ENCODE results near the gene SFTPA2. TPM values are rescaled to one million over a fixed set of nuclear protein-coding genes. Genes with fewer than 3 reads are reported as not detected.
"Not testable (repeated sequence)": the region's sequence is repeated elsewhere in the genome, so short reads cannot be mapped to it uniquely, and the experiment has no call there.

SFTPA2 gene
- total and polyA plus RNA-seq, 2 donors from 2014 or later, result 0.13 TPM; not detected in 1

DNA sequence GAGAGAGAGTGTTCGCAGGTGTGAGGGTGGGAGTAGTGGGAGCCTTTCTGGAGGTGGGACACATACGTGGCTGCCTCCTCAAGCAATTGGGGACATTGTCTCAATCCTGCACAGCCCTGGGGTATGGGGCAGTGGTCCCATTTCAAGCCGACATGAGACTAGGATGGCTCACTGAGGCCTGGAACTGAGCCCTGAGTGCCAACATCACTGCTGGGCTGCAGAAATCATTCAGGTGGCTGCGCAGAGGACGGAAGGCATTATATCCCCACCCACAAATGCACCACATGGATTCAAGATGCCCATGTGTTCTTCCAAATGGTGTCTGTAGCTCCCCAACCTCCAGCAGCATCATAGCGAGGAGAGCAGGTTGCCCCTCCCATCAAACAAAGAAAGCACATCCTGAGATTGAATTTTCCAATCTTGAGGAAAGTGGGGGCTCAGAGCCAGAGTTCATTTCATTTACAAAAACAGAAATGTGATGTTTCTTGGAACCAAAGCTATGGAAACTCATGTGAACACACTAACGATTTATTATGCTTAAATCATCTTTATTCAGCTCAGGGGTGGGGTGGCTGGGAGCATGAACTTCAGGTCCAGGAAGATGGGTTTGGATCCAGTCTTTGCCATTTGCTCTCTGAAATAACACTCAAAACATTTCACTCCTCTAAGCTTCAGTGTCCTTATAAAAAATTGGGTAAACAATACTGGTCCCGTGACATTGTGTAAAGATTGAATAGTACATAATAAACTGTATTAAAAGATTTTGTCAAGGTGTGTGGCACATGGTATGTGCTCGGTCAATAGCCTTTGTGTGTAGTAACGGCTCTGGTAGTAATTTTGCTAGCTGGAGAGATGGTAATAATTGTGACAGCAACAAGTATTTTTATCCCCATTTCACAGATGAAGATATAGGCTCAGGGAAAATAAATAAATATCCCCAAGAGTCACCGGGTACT, 4.6 kb downstream of the SFTPA2 start:
- no peak overlapping the region for H3K27ac ChIP-seq (ENCODE audit: low read depth in 2 of 2, low read length in 2 of 2)
- H3K27me3 ChIP-seq (ENCODE audit: control insufficient read depth, insufficient read depth, low read length), result no peaks in the 10 kb centered on the region
- H3K36me3 ChIP-seq (ENCODE audit: control insufficient read depth in 2 of 3, insufficient read depth in 3 of 3, low read length in 3 of 3), result no peaks in the 10 kb centered on the region
- DNase-seq, result no peak
- intact Hi-C loops (cut with DNase I), result no loop called here
- TF ChIP-seq, protein P1, sequence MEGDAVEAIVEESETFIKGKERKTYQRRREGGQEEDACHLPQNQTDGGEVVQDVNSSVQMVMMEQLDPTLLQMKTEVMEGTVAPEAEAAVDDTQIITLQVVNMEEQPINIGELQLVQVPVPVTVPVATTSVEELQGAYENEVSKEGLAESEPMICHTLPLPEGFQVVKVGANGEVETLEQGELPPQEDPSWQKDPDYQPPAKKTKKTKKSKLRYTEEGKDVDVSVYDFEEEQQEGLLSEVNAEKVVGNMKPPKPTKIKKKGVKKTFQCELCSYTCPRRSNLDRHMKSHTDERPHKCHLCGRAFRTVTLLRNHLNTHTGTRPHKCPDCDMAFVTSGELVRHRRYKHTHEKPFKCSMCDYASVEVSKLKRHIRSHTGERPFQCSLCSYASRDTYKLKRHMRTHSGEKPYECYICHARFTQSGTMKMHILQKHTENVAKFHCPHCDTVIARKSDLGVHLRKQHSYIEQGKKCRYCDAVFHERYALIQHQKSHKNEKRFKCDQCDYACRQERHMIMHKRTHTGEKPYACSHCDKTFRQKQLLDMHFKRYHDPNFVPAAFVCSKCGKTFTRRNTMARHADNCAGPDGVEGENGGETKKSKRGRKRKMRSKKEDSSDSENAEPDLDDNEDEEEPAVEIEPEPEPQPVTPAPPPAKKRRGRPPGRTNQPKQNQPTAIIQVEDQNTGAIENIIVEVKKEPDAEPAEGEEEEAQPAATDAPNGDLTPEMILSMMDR (IDR thresholded peaks at IDR 0.05; ENCODE audit: borderline replicate concordance, extremely low read depth, insufficient read depth), result no peak
- H3K9me3 ChIP-seq (ENCODE audit: control insufficient read depth in 2 of 3, insufficient read depth in 1 of 3, low read length in 3 of 3), result no peaks in the 10 kb centered on the region
- FAIRE-seq, result no peak
- no peak overlapping the region for H3K9ac ChIP-seq (ENCODE audit: low read length in 3 of 3)
- no peak overlapping the region for H3K4me3 ChIP-seq (ENCODE audit: low read length in 3 of 3)
- no peaks in the 10 kb centered on the region for H3K4me1 ChIP-seq (ENCODE audit: control insufficient read depth in 2 of 3, insufficient read depth in 2 of 3, low read depth in 1 of 3, low read length in 3 of 3)

- no peaks in the 10 kb centered on the region for H3K9me3 ChIP-seq (ENCODE audit: control insufficient read depth in 2 of 3, insufficient read depth in 1 of 3, low read length in 3 of 3)
- H3K36me3 ChIP-seq (ENCODE audit: control insufficient read depth in 2 of 3, insufficient read depth in 3 of 3, low read length in 3 of 3), result no peaks in the 10 kb centered on the region
- no peak overlapping the region for H3K9ac ChIP-seq (ENCODE audit: low read length in 3 of 3)
- H3K4me1 ChIP-seq (ENCODE audit: control insufficient read depth in 2 of 3, insufficient read depth in 2 of 3, low read depth in 1 of 3, low read length in 3 of 3), result no peaks in the 10 kb centered on the region
- FAIRE-seq, result no peak
- H3K27ac ChIP-seq (ENCODE audit: low read depth in 2 of 2, low read length in 2 of 2), result no peak overlapping the region
- TF ChIP-seq, protein P1 (IDR thresholded peaks at IDR 0.05; ENCODE audit: borderline replicate concordance, extremely low read depth, insufficient read depth), result no peak
- intact Hi-C loops (cut with DNase I), result no loop called here
- DNase-seq, result no peak
- no peak overlapping the region for H3K4me3 ChIP-seq (ENCODE audit: low read length in 3 of 3)
- H3K27me3 ChIP-seq (ENCODE audit: control insufficient read depth, insufficient read depth, low read length), result no peaks in the 10 kb centered on the region
Measured at GRCh38 chr10:79552143-79552542, 8.1 kb downstream of the SFTPA2 start.

- H3K9ac ChIP-seq (ENCODE audit: low read length in 3 of 3), result no peak overlapping the region
- H3K27me3 ChIP-seq (ENCODE audit: control insufficient read depth, insufficient read depth, low read length), result no peaks in the 10 kb centered on the region
- H3K4me3 ChIP-seq (ENCODE audit: low read length in 3 of 3), result no peak overlapping the region
- no peaks in the 10 kb centered on the region for H3K9me3 ChIP-seq (ENCODE audit: control insufficient read depth in 2 of 3, insufficient read depth in 1 of 3, low read length in 3 of 3)
- no peaks in the 10 kb centered on the region for H3K4me1 ChIP-seq (ENCODE audit: control insufficient read depth in 2 of 3, insufficient read depth in 2 of 3, low read depth in 1 of 3, low read length in 3 of 3)
- TF ChIP-seq, protein P1 (IDR thresholded peaks at IDR 0.05; ENCODE audit: borderline replicate concordance, extremely low read depth, insufficient read depth), result no peak
- intact Hi-C loops (cut with DNase I), result no loop called here
- H3K27ac ChIP-seq (ENCODE audit: low read depth in 2 of 2, low read length in 2 of 2), result no peak overlapping the region
- DNase-seq (no peak), FAIRE-seq (no peak)
- no peaks in the 10 kb centered on the region for H3K36me3 ChIP-seq (ENCODE audit: control insufficient read depth in 2 of 3, insufficient read depth in 3 of 3, low read length in 3 of 3)
Measured at GRCh38 chr10:79547973-79548372, 12.2 kb downstream of the SFTPA2 start.

- H3K36me3 ChIP-seq (ENCODE audit: control insufficient read depth in 2 of 3, insufficient read depth in 3 of 3, low read length in 3 of 3); H3K9me3 ChIP-seq (ENCODE audit: control insufficient read depth in 2 of 3, insufficient read depth in 1 of 3, low read length in 3 of 3); H3K4me1 ChIP-seq (ENCODE audit: control insufficient read depth in 2 of 3, insufficient read depth in 2 of 3, low read depth in 1 of 3, low read length in 3 of 3); DNase-seq; H3K27me3 ChIP-seq (ENCODE audit: control insufficient read depth, insufficient read depth, low read length); intact Hi-C loops (cut with DNase I); H3K4me3 ChIP-seq (ENCODE audit: low read length in 3 of 3); H3K27ac ChIP-seq (ENCODE audit: low read depth in 2 of 2, low read length in 2 of 2); H3K9ac ChIP-seq (ENCODE audit: low read length in 3 of 3); FAIRE-seq: not testable (repeated sequence)
Measured at GRCh38 chr10:79547128-79547527, 13.1 kb downstream of the SFTPA2 start.

GRCh38 chr10:79544926-79545659, 15.1 kb downstream of the SFTPA2 start:
- H3K9me3 ChIP-seq (ENCODE audit: control insufficient read depth in 2 of 3, insufficient read depth in 1 of 3, low read length in 3 of 3); FAIRE-seq: not testable (repeated sequence)

More at GRCh38 chr10:79544926-79545659, 15.1 kb downstream of the SFTPA2 start:
- intact Hi-C loops (cut with DNase I); H3K27ac ChIP-seq (ENCODE audit: low read depth in 2 of 2, low read length in 2 of 2); DNase-seq; H3K27me3 ChIP-seq (ENCODE audit: control insufficient read depth, insufficient read depth, low read length); H3K4me3 ChIP-seq (ENCODE audit: low read length in 3 of 3); H3K9ac ChIP-seq (ENCODE audit: low read length in 3 of 3); H3K36me3 ChIP-seq (ENCODE audit: control insufficient read depth in 2 of 3, insufficient read depth in 3 of 3, low read length in 3 of 3); H3K4me1 ChIP-seq (ENCODE audit: control insufficient read depth in 2 of 3, insufficient read depth in 2 of 3, low read depth in 1 of 3, low read length in 3 of 3): not testable (repeated sequence)

Measured in kidney (tissue), 14 donors.